ENCODE measurements around the gene SLC29A1. TPM values are rescaled to one million over a fixed set of nuclear protein-coding genes. Genes with fewer than 3 reads are reported as not detected.

The SLC29A1 gene
- total RNA-seq, 1 experiment from 2014 or later = 92.8 TPM

GRCh38 chr6:44177691-44178423, 45.5 kb upstream of the SLC29A1 start:
- intact Hi-C loops (cut with micrococcal nuclease; ENCODE audit: unreplicated experiment) = no loop called here
- Mint-ChIP-seq H3K4me1 (ENCODE audit: low read depth, unreplicated experiment) (peaks cover 15% of the 10 kb centered on the region), H3K36me3 (ENCODE audit: insufficient read depth, unreplicated experiment) (no peaks in the 10 kb centered on the region), H3K9me3 (ENCODE audit: low read depth, unreplicated experiment) (no peaks in the 10 kb centered on the region), H3K4me3 (ENCODE audit: low read depth, unreplicated experiment) (no peak overlapping the region), H3K27me3 (ENCODE audit: unreplicated experiment) (peaks cover 12% of the 10 kb centered on the region), H3K27ac (ENCODE audit: unreplicated experiment) (no peak overlapping the region)
- BruUV-seq (replicated peaks) = no TSS peak
- CTCF ChIA-PET = interaction anchor here (0.7 to 1.2 kb wide), 2 partner anchors 46 to 1230 kb away, joined by 3 to 5 read pairs; partner anchors contain the start of gene SLC29A1
- DNase-seq = no peak
- TF ChIP-seq, protein P1, sequence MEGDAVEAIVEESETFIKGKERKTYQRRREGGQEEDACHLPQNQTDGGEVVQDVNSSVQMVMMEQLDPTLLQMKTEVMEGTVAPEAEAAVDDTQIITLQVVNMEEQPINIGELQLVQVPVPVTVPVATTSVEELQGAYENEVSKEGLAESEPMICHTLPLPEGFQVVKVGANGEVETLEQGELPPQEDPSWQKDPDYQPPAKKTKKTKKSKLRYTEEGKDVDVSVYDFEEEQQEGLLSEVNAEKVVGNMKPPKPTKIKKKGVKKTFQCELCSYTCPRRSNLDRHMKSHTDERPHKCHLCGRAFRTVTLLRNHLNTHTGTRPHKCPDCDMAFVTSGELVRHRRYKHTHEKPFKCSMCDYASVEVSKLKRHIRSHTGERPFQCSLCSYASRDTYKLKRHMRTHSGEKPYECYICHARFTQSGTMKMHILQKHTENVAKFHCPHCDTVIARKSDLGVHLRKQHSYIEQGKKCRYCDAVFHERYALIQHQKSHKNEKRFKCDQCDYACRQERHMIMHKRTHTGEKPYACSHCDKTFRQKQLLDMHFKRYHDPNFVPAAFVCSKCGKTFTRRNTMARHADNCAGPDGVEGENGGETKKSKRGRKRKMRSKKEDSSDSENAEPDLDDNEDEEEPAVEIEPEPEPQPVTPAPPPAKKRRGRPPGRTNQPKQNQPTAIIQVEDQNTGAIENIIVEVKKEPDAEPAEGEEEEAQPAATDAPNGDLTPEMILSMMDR (IDR thresholded peaks at IDR 0.05; ENCODE audit: unreplicated experiment) = no peak

DNA sequence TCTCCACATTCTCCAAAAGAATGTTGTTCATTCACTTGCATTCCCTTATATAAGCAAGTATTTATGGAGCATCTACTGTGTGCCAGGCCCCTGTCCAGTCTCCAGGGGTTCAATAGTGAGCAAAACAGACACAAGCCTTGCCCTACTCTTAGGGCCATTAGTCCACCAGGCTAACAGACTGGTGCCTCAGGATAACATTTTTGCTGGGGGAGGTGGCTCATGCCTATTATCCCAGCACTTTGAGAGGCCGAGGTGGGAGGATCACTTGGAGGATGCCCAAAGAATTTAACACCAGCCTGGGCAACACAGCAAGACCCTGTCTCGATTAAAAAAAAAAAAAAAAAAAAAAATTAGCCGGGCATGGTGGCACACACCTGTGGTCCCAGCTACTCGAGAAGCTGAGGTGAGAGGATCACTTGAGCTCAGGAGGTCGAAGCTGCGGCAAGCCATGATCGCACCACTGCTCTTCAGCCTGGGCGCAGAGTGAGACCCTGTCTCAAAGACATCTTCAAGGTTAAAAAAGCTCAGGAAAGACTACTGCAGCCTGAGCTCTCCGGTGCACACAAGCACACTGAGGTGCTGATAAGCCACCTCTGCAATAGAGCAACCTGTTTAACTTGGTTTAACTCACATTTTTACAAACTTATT, 44.8 kb upstream of the SLC29A1 start:
- Mint-ChIP-seq H3K9me3 (ENCODE audit: low read depth, unreplicated experiment) (no peaks in the 10 kb centered on the region), H3K4me3 (ENCODE audit: low read depth, unreplicated experiment) (no peak overlapping the region), H3K4me1 (ENCODE audit: low read depth, unreplicated experiment) (peaks cover 12% of the 10 kb centered on the region), H3K36me3 (ENCODE audit: insufficient read depth, unreplicated experiment) (no peaks in the 10 kb centered on the region), H3K27me3 (ENCODE audit: unreplicated experiment) (peaks cover 5% of the 10 kb centered on the region), H3K27ac (ENCODE audit: unreplicated experiment) (no peak overlapping the region)
- intact Hi-C loops (cut with micrococcal nuclease; ENCODE audit: unreplicated experiment) = no loop called here
- TF ChIP-seq, protein P1 (IDR thresholded peaks at IDR 0.05; ENCODE audit: unreplicated experiment) = no peak
- DNase-seq = no peak
- BruUV-seq (replicated peaks) = no TSS peak
- CTCF ChIA-PET = interaction anchor here (0.6 to 1.2 kb wide), 2 partner anchors 45 to 538 kb away, joined by 4 to 5 read pairs; partner anchors contain the start of gene SLC29A1

- Mint-ChIP-seq H3K4me3 (ENCODE audit: low read depth, unreplicated experiment) (no peak overlapping the region), H3K27me3 (ENCODE audit: unreplicated experiment) (no peaks in the 10 kb centered on the region), H3K27ac (ENCODE audit: unreplicated experiment) (no peak overlapping the region), H3K36me3 (ENCODE audit: insufficient read depth, unreplicated experiment) (no peaks in the 10 kb centered on the region), H3K9me3 (ENCODE audit: low read depth, unreplicated experiment) (no peaks in the 10 kb centered on the region), H3K4me1 (ENCODE audit: low read depth, unreplicated experiment) (peaks cover 12% of the 10 kb centered on the region)
- CTCF ChIA-PET = interaction anchor here (0.6 to 1.2 kb wide), 2 partner anchors 45 to 539 kb away, joined by 4 to 5 read pairs; partner anchors contain the start of gene SLC29A1
- intact Hi-C loops (cut with micrococcal nuclease; ENCODE audit: unreplicated experiment) = no loop called here
- BruUV-seq (replicated peaks) = no TSS peak
- TF ChIP-seq, protein P1 (IDR thresholded peaks at IDR 0.05; ENCODE audit: unreplicated experiment) = no peak
- no peak for DNase-seq
Observed at GRCh38 chr6:44179072-44179536, 44.3 kb upstream of the SLC29A1 start.

- no peaks in the 10 kb centered on the region for H3K36me3 Mint-ChIP-seq (ENCODE audit: insufficient read depth, unreplicated experiment)
- DNase-seq = no peak
- no peak overlapping the region for H3K27ac Mint-ChIP-seq (ENCODE audit: unreplicated experiment)
- H3K4me3 Mint-ChIP-seq (ENCODE audit: low read depth, unreplicated experiment) = no peak overlapping the region
- TF ChIP-seq, protein P1 (IDR thresholded peaks at IDR 0.05; ENCODE audit: unreplicated experiment) = no peak
- H3K4me1 Mint-ChIP-seq (ENCODE audit: low read depth, unreplicated experiment) = peaks cover 12% of the 10 kb centered on the region
- BruUV-seq (replicated peaks) = no TSS peak
- intact Hi-C loops (cut with micrococcal nuclease; ENCODE audit: unreplicated experiment) = no loop called here
- no peaks in the 10 kb centered on the region for H3K9me3 Mint-ChIP-seq (ENCODE audit: low read depth, unreplicated experiment)
- CTCF ChIA-PET = no interaction called here
- no peaks in the 10 kb centered on the region for H3K27me3 Mint-ChIP-seq (ENCODE audit: unreplicated experiment)
Observed at GRCh38 chr6:44179648-44180047, 43.7 kb upstream of the SLC29A1 start.
